GM03348 (cell line): ENCODE data around the gene C1orf198.

Source experiments
- DNase-seq: peaks from one replicate; pipeline ENCODE4 v3.0.0; 2012; ENCODE audit warnings: low spot score

The C1orf198 gene

DNA sequence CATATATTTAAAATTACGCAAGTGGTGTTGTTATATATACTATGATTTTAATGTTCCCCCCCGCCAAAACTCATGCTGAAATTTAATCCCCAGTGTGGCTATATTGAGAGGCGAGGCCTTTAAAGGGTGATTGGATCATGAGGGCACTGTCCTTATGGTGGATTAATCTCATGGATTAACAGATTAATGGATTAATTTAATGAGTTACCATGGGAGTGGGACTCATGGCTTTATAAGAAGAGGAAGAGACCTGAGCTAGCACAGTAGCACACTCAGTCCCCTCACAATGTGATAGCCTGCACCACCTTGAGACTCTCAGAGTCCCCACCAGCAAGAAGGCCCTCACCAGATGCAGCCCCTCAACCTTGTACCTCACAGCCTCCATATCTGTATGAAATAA, 34.8 kb downstream of the C1orf198 start:
- DNase-seq, result no peak

DNA sequence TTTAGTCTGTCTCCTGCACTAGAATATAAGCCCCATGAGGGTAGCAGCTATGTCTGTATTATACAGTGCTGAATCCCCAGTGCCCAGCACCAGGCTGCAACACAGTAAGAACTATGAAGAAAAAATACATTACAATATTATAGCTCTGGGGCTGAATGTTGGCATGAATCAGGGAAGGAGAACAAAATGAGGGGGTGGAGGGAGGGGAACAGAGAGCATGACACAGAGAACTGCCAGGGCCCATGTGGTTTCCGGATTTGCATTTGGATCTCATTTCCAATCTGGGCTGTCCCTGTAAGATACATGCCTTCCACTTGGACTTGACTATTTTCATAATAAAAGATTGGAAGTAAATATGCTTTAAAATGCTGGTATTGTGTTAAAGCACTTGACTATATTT, 35.8 kb downstream of the C1orf198 start:
- peak; percentile 50 for DNase-seq

DNA sequence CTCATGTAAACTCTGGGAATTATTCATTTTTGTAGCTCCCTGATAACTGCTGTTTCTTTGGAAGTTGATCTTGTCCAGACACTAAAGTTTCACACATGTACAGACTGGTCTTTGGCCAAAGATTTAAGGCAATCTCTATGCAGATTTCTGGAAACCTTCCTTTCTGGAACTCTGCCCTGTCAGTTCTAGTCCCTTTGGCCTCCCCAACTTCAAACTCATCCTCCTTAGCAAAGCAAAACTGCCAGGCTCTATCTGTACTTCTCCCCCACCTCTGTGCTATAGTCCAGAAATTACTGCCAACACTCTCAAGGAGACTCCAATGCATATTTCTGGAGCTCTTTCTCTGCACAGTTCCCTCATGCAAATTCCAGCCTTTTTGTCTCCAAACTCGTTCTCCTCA, 36.5 kb downstream of the C1orf198 start:
- no peak for DNase-seq

DNA sequence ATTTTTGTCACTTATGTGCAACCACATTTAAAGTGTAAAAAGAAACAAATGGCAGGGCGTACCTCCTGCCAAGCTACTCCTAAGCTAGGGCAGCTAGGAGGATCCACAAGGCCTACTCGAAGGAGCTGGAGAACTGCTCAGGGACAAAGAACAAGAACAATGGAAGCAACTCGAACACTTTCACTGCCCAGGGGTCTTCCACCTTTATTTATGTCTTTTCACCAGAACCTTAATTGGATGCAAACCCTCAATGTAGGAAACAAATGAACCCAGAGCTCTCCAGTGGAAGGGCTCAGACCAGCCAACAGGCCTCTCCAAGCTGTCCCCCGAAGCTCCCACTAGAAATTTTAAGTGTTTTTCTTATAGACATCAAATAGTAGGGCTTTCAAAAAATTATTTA, 39.9 kb downstream of the C1orf198 start:
- DNase-seq, result no peak

DNA sequence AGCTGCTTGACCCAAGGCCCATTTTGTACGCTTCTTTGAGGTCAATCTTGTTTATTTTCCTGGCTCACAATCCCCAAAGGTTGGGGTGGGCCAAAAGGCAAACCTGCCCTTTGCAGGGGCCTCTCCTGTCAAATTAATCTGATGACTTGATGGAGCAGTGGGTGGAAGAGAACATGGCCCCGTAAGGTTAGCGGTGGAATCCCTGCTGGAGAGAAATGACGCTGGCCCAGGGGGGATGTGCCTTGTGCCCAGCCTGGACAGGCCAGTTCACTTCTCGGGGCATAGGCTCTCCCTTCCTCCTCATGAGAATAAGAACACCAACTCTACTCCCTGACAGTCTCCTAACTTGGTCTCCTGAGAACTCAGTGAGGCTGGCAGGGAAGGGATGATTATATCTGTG, 40.5 kb downstream of the C1orf198 start:
- no peak for DNase-seq

DNA sequence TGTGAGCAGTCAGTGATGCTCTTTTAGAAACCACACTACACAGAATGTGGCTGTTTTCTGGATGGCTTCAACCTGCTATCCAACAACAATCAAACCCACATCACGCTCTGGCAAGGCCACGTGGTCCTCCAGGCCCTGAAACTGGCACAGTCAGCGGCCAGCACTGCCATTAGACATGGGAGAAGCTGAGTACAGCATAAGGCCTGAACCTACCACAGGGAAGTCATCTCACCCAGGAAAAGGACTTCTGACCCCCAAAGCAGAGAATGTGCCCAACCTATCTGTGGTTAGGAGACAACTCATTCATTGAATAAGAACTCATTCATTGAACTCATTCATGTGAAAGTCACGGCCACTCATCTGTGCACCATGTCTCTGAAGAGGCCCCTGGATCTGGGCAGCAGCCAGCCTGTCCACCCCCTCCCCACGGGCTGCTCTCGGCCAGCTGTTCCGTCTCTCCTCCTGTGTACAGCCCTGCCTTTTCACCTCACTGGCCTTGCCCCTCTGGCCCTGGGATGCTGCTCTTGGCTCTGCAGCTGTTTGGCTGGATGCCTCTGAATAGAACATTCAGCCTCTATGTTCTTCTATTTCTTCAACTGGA, 41.1 kb downstream of the C1orf198 start:
- no peak for DNase-seq

DNA sequence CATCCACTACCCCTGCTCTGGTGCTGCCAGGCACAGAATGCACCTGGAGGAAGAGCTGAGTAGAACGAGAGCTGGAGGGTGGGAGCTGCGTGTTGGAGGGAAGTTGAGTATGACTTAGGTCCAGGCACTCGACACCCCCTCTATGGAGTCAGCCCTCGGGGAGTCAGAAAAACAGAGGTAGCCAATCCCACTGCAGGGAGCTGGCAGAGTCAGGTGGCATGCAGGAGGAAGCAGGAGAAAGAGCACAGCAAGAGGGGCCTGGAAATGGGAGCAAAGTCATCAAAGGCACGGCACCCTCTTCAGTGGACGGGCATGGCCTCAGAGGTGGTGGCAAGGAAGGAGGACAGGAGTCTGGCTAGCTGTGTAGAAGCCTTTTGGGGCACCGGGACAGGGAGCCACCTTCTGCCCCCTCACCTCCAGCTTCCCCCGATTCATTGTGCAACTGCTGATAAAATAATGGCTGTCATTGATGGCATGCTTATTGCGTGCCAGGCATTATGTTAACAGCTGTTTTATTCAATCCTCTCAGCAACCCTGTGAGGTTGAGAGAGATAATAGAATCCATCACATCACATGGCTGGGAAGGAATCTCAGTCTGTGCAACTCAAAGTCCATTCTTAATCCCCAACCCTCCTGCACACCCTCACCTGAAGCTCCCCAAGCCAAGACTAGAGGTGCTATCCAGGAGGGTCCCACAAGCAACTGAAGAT, 42.0 kb downstream of the C1orf198 start:
- no peak for DNase-seq

DNA sequence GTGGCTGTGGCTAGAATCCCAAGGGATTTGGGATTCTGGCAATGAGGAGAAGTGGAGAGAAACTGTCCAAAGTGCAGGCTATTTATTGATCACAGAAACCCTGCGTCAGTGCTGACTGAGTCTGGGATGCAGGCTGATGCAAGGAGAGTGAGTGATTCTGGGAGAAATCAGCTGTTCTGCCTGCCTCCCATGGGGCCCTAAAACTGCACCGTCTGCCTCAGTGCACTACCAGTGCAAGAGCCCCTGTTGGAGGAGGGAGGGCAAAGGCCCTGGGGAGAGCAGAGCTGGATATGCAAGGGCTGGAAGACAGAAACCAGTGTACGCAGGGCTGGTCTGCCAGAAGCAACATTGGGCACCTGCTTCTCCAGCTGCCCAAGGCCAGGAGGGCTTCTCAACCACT, 42.6 kb downstream of the C1orf198 start:
- DNase-seq, result peak; percentile 44

DNA sequence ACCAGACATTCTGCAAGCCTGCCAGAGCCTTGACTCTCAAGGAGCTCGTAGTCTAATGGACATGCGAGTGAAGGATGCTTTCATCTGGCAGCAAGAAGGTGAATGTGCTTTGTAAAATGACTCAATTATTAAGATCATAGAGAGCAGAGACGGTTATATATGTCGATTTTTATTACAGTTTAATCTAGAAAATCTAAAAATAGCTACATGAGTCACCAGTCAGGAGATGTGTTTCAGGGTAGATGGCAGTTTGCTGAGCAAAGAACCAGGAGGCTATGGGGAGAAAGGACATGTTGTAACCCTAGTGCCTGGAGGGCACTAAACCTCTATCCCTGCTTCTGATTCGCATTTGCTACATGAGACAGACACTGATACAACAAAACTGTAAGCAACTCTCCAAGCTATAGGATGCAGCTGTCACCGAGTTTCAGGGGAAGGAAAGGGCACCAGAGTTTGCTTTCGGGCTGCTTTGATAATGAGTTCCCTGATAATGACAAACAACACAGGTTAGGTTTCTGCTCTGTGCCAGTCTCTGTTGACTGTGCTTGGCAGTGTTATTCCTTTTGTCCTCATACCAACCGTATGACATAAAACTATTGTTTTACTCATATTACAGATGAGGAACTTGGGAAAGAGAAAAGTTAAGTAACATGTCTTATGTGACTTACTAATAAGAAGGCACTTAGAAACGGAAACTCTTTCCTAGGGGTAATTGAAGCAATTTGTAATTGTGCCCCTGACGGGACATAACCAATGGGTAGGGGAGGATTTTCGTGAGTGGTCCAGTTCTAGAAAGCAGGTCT, 43.2 kb downstream of the C1orf198 start:
- DNase-seq, result peak; percentile 73

DNA sequence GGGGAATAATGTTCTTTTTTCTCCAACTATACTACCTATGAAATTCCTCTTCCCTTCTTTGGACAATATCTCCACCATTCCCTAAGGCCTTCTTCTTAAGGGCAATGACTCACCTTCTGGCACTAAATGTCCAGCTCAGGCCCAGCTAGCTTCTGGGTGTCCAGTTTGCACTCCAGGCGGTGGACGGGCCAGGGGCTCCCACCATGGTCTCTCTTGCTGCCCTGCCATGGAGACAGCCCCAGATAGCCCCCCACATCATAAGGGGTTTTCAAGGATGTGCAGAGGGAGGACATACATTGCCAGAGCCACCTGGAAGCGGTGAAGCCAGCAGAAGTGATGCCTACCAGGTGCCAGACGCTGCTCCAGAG, 43.8 kb downstream of the C1orf198 start:
- DNase-seq, result peak; percentile 45

DNA sequence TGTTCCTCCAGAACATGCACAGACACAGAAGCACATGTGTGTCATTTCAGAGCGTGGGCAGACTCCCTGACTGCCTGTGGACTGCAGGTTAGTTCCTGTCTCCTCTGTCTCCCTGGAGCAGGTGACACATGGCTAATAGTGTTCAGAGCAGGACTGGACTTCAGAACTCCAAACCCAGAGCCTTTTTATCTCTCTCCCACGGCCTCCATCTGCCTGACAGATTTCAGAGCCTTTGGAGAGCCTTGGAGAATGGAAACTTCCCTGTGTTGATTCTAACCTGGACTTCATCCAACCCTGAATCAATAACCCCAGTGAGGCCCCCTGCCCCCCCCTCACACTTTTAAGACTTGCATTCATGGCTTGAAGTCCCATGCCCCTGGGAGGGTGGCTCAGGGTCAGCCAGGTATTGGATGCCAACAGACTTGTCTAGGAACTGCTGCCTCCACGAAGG, 44.4 kb downstream of the C1orf198 start:
- DNase-seq, result no peak

DNA sequence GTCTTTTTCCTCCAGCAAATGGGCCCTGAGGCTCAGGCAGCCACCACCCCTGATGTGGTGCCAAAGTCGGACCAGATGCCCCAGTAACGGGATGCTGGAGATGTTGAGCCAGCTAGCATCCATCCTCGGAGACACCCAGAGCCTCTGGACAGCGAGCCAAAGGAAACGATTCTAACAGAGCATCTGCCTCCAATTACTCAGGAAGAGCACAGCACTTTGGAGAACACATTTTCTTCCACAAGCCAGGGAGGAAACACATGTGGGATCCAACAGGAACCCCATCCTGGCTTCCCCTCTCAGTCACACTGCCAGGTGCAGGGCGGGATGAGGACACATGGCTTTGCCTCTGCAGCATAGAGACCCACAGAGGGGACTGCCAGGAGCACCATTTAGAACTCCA, 44.9 kb downstream of the C1orf198 start:
- DNase-seq, result peak; percentile 72

DNA sequence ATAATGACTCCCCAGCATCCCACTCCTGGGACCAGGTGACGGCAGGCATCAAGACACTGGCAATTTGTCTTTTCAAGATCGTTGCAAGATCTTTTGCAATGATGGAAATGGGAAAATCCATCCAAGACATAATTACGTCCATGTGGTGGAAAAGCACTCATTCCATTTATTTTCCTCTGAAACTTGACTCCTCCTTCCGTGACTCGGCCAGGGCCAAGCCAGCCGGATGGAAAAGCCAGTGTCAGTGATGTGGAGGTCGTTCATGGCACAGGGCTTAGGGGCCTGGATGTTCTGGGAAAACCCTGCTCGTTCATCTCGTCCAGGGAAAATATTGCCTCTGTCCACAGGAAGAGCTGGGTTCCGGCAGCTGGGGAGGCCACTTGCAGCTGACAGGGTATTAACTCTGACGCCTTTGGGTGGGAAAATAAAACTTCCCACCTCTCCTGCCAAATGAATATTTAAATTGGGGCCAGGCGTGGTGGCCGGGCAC, 46.2 kb downstream of the C1orf198 start:
- peak; percentile 84 for DNase-seq

DNA sequence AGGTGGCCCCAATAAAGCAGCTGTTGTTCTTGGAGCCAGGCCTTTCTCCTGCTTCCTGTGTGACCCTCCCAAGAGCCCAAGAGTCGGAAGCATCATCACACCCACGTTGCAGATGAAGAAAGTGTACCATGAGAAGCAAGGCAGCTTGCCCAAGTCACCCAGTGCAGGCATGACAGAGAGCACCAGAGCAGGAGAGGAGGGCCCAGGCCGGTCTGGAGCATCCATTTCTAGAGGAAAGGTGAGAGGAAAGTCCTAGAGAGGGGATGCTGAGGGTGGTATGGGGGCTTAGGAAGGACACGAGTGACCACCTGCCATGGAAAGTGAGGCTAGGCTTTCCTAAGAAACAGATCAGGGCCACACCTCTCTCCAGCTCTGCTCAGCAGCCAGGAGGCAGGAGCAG, 47.0 kb downstream of the C1orf198 start:
- no peak for DNase-seq

DNA sequence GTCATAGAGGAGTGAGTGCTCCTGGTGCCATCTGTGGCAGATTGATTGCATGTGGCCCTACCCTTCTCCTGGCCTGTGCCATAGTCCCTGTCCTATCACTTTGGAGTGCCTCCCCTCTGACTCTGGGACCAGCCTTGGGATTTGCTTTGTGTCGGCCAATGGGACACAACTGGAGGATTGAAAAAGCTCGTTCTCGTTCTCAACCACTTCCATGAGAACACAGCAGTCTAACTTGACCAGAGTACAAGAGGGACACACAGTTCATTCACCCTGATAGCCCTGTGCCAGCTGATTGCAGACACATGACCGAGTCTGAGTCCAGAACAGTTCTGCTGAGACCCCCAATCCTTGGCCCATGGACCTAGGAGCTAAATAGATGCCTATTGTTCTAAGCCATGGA, 47.8 kb downstream of the C1orf198 start:
- DNase-seq, result no peak

DNA sequence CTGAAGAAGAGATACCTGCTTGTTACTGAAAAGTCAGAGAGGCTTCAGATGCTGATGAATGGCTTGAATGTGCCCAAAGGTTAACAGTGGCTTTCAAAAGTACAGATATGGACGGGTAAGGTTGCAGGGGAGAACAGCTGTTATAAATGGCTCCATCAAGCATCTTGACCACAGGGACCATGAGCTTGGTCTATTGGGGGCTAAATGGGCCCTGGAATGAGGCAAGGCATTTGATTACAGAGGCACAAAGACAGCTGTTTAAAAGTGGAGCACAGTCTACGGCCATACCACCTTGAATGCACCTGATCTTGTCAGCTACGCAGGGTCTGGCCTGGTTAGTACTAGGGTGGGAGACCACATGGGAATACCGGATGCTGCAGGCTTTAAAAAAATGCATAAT, 48.3 kb downstream of the C1orf198 start:
- no peak for DNase-seq

DNA sequence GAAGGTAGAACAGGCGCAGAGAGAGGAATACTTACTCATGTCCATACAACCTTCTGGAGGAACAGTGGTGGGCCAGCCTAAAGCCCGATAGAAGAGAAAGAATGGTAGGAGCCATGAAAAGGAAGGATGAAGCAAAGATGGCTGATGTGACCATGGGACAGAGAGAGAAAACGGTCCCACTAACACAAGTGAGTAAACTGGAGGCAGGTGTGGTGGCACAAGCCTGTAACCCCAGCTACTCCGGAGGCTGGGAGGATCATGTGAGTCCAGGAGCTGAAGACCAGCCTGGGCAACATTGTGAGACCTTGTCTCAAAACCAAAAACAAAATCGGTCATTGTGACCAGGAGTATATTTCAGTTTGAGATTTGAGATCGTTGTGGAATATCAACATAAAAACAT, 49.4 kb downstream of the C1orf198 start:
- DNase-seq, result no peak

DNA sequence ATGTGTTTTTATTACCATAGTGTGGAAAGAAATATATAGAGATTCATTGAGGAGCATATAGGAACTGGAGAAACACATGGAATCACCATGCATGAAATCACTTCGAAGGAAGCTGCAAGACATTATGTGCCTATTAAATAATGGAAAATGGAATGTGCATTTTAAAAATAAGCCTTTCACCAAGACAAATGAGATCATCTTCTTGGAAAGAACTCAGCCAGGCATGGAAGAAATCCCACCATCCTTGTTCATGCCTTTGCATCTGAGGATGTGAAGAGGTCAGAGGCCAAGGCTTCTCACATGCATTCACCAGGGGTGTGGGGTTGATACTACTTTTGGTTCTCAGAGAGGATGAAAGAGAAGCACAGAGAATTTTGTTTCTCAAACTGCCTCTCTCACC, 50.0 kb downstream of the C1orf198 start:
- DNase-seq, result no peak

DNA sequence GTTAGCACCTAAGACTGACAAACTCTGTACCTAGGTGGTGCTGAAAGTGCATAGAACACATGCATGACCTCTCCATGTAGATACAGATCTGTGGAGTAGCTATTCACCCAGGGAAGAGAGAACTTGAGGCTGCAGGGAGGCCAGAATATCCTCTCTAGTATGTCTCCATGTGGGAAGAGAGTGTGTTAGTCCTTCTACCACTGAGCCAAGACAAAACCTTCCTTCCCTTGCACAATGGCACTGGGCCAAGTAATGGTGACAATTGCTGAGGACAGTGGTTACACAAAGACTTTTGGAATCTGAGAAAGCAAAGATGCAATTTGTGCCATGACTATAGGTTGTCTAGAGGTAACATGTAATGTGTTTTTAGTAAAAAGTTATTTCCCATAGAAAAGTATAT, 52.3 kb downstream of the C1orf198 start:
- DNase-seq, result no peak

DNA sequence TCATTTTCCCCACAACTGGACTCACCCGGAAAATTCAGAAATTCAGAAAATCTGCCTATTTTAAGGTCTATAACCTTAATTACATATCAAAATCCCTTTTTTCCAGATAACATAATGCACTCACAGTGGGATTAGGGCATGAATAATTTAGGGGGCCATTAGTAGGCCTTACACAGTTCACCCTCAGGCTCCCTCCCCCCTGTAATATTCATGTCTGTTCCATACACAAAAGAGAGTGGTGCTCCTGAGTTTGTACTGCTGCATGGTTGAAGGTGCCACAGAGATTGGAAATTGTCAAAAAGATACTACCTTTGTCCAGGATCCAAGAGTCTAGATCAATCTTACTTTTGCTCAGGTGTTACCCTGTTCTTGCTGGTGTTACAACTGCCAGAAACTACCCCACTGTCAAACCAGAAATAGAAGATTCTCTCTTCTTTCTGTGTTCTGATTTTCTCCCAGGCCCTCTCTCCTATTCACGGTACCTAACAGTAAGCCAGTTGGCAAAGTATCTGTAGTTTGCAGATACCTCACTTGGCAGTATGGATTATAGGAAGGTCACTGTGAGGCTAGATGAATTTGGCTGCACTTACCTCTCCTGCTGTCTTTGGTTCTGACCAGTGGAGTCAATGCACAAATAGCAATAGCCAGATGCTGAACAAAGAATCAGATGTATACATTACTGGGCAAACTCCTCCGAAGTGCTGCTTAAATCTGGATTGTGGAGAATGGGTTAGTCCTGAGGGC, 53.2 kb downstream of the C1orf198 start:
- DNase-seq, result no peak

DNA sequence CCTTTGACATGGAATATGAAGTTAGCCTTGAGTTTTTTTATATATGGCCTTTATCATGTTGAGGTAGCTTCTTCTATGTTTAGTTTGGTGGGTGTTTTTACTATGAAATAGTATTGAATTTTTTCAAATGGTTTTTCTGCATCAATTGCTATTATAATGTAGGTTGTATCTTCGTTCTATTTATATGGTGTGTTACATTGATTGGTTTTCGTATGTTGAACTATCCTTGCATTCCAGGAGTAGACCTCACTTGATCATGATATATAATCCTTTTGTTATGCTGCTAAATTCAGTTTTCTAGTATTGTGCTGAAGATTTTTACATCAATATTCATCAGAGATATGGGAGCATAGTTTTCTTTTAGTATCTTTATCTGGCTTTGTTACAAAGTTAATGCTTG, 55.8 kb downstream of the C1orf198 start:
- DNase-seq, result no peak

DNA sequence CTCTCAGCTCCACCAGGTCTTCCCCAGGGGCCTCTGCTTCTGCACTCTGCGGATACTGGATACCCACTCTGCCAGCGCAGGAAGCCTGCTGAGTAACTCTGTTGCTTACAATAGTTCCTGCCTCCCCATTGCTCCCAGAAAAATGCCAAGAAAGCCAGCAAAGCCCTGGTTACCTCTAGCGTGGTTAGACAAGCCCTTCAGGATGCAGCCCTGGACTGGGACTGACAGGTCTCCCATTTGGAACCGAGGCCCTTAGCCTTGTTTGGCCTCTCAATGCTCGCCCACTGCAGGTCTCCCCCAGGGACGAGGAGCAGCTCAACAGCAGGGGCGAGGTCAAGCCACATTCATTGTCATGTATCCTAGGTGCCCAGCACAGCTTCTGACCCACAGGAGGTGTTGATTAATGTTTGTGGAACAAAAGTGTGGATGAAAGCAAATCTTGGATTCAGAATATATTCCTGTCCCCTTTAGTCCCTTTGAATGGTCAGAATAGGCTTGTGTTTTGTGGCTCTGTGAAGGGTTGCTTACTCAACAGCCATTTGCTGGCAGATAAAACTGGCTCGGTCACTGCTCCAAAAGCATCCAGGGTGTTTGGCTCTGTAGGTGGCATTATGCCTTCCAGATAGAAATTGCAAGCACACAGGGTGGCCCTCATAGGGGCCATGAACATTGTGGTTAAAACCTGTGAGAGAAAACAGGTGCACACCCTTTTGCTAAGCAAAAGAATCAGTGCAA, 58.9 kb downstream of the C1orf198 start:
- DNase-seq, result no peak
